ENCODE measurements around the gene MAPK8IP1. TPM values are rescaled to one million over a fixed set of nuclear protein-coding genes. Genes with fewer than 3 reads are reported as not detected.

The MAPK8IP1 gene
- total RNA-seq, 1 experiment from 2014 or later: 13.6 TPM

DNA sequence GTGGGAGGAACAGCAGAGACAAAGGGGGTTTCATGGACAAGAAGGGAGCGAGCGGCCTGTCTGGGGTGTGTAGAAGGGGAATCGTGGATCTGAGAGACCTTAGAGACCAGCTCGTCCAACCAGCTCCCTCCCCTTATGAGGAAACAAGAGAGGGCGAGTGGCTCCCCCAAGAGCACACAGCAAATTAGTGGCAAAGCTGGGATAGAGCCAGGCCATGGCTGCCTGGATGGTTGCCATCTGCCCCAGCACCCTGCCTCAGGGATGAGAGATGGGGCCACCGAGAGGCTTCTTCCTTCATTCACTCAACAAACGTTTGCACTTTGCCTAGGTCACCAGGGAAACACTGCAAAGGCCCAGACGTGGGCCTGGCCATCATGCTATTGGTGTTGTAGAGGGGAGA is 4.1 kb downstream of the MAPK8IP1 start:
- ChIA-PET CTCF (no interaction called here), POLR2A (ENCODE audit: unreplicated experiment) (no interaction called here)
- Histone ChIP-seq H3F3A (ENCODE audit: insufficient read depth, low read depth) (no peaks in the 10 kb centered on the region), H2AFZ (no peak overlapping the region), H4K20me1 (ENCODE audit: insufficient read depth) (peaks cover 11% of the 10 kb centered on the region; the same call in 1 of the 2 replicates), H3K4me1 (replicated peaks; ENCODE audit: insufficient read depth) (no peaks in the 10 kb centered on the region), H3K9me3 (ENCODE audit: insufficient read depth, low read depth) (no peaks in the 10 kb centered on the region), H3K4me3 (no peak overlapping the region), H3K27me3 (ENCODE audit: insufficient read depth, low read depth) (peaks cover 14% of the 10 kb centered on the region), H3K4me2 (no peak overlapping the region), H3K27ac (no peak overlapping the region), H3K9me2 (ENCODE audit: insufficient read depth) (no peaks in the 10 kb centered on the region), H3K79me2 (ENCODE audit: low read depth) (no peaks in the 10 kb centered on the region), H3K36me3 (ENCODE audit: low read depth) (no peaks in the 10 kb centered on the region)
- TF ChIP-seq, protein P1, sequence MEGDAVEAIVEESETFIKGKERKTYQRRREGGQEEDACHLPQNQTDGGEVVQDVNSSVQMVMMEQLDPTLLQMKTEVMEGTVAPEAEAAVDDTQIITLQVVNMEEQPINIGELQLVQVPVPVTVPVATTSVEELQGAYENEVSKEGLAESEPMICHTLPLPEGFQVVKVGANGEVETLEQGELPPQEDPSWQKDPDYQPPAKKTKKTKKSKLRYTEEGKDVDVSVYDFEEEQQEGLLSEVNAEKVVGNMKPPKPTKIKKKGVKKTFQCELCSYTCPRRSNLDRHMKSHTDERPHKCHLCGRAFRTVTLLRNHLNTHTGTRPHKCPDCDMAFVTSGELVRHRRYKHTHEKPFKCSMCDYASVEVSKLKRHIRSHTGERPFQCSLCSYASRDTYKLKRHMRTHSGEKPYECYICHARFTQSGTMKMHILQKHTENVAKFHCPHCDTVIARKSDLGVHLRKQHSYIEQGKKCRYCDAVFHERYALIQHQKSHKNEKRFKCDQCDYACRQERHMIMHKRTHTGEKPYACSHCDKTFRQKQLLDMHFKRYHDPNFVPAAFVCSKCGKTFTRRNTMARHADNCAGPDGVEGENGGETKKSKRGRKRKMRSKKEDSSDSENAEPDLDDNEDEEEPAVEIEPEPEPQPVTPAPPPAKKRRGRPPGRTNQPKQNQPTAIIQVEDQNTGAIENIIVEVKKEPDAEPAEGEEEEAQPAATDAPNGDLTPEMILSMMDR (conservative IDR thresholded peaks at IDR 0.05): no peak
- TF ChIP-seq EZH2 (IDR thresholded peaks at IDR 0.05; ENCODE audit: low read depth): no peak
- intact Hi-C loops (cut with micrococcal nuclease; ENCODE audit: unreplicated experiment): no loop called here
- BruUV-seq (replicated peaks): no TSS peak
- no peak for DNase-seq

DNA sequence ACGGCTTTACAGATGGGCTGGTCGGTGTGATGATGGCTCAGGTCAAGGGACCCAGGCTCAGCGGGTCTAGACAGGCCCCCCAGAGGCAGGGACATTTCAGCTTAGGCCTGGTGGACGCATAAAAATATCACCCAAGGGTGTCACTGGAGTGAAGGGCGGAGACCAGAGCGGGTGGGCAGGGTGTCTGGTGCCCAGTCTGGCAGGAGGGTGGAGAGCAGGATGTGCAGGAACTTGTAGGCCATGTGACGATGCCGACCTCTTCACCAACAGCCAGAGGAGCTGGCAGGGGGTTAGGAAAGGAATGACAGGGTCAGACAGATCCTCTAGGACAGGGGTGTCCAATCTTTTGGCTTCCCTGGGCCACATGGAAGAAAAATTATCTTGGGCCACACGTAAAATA is 4.5 kb downstream of the MAPK8IP1 start:
- no TSS peak for BruUV-seq (replicated peaks)

DNA sequence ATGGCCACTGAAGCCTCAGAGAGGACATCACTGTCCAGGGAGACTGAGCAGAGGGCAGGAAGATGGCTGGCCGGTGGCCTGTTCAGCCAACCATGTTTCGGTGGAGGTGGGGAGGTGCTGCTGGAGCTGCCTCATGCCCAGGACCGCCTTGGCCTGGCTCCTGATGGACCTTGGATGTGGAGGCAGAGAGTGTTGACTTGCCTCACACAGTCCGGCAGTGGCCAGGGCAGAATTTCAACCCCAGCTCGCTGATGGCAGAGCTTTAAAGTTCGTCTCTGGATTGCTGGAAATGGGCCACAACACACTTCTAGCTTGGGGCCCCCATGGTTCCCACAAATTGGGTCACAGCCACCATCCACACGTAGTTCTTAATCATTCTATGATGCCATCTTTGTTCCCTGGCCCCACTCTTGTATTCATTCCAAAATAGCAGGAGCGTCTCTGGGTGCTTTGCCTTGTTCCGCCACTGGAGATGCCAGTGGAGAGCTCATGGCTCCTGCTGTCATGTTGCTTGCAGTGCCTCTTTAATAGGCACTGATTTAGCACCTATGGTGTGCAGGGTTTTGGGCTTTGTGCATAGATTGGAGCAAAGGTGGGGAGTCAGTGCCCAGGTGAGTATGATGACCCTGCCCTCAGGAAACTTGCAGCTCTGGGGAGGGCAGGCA is 5.6 kb downstream of the MAPK8IP1 start:
- H3K4me3 ChIP-seq: no peak overlapping the region
- no peak overlapping the region for H2AFZ ChIP-seq
- ChIA-PET CTCF (no interaction called here), POLR2A (ENCODE audit: unreplicated experiment) (no interaction called here)
- no peaks in the 10 kb centered on the region for H3K9me3 ChIP-seq (ENCODE audit: insufficient read depth, low read depth)
- H3K4me1 ChIP-seq (replicated peaks; ENCODE audit: insufficient read depth): no peaks in the 10 kb centered on the region
- TF ChIP-seq, protein P1 (conservative IDR thresholded peaks at IDR 0.05): no peak
- TF ChIP-seq EZH2 (IDR thresholded peaks at IDR 0.05; ENCODE audit: low read depth): no peak
- H3K36me3 ChIP-seq (ENCODE audit: low read depth): no peaks in the 10 kb centered on the region
- H4K20me1 ChIP-seq (ENCODE audit: insufficient read depth): peaks cover 4% of the 10 kb centered on the region; the same call in 1 of the 2 replicates
- H3F3A ChIP-seq (ENCODE audit: insufficient read depth, low read depth): no peaks in the 10 kb centered on the region
- no peak overlapping the region for H3K4me2 ChIP-seq
- H3K9me2 ChIP-seq (ENCODE audit: insufficient read depth): no peaks in the 10 kb centered on the region
- DNase-seq: no peak
- no peaks in the 10 kb centered on the region for H3K79me2 ChIP-seq (ENCODE audit: low read depth)
- BruUV-seq (replicated peaks): no TSS peak
- no peak overlapping the region for H3K27ac ChIP-seq
- intact Hi-C loops (cut with micrococcal nuclease; ENCODE audit: unreplicated experiment): no loop called here
- peaks cover 14% of the 10 kb centered on the region for H3K27me3 ChIP-seq (ENCODE audit: insufficient read depth, low read depth)

More for the DNA sequence above, 4.5 kb downstream of the MAPK8IP1 start:
- Histone ChIP-seq H3K79me2 (ENCODE audit: low read depth) (no peaks in the 10 kb centered on the region), H2AFZ (no peak overlapping the region), H3K27ac (no peak overlapping the region), H3K4me1 (replicated peaks; ENCODE audit: insufficient read depth) (no peaks in the 10 kb centered on the region), H3K9me3 (ENCODE audit: insufficient read depth, low read depth) (no peaks in the 10 kb centered on the region), H3K27me3 (ENCODE audit: insufficient read depth, low read depth) (peaks cover 14% of the 10 kb centered on the region), H4K20me1 (ENCODE audit: insufficient read depth) (peaks cover 7% of the 10 kb centered on the region; the same call in 1 of the 2 replicates), H3K9me2 (ENCODE audit: insufficient read depth) (no peaks in the 10 kb centered on the region), H3K4me3 (no peak overlapping the region), H3K36me3 (ENCODE audit: low read depth) (no peaks in the 10 kb centered on the region), H3F3A (ENCODE audit: insufficient read depth, low read depth) (no peaks in the 10 kb centered on the region), H3K4me2 (no peak overlapping the region)
- TF ChIP-seq, protein P1 (conservative IDR thresholded peaks at IDR 0.05): no peak
- no peak for TF ChIP-seq EZH2 (IDR thresholded peaks at IDR 0.05; ENCODE audit: low read depth)
- intact Hi-C loops (cut with micrococcal nuclease; ENCODE audit: unreplicated experiment): no loop called here
- ChIA-PET CTCF (no interaction called here), POLR2A (ENCODE audit: unreplicated experiment) (no interaction called here)
- DNase-seq: no peak

Measured in PC-9 (cell line).